HG03354 (cell line): ENCODE measurements around the gene NEK7.

Source experiments
- ATAC-seq: cut with Tn5 transposase; IDR thresholded peaks from one replicate; pipeline ENCODE4 v1.9.1; 2021; ENCODE audit warnings: mild to moderate bottlenecking; ENCODE audit not compliant: unreplicated experiment, poor library complexity, severe bottlenecking

NEK7 gene

GRCh38 chr1:198326232-198326631 is 169.4 kb downstream of the NEK7 start:
- ATAC-seq: no peak

- no peak for ATAC-seq
Measured at GRCh38 chr1:198326915-198327314, 170.1 kb downstream of the NEK7 start.

GRCh38 chr1:198328458-198329032 is 171.7 kb downstream of the NEK7 start:
- peak; percentile 64 for ATAC-seq

- no peak for ATAC-seq
Measured at GRCh38 chr1:198330982-198331615, 174.3 kb downstream of the NEK7 start.

- ATAC-seq: no peak
Measured at GRCh38 chr1:198333744-198334143, 176.9 kb downstream of the NEK7 start.

DNA sequence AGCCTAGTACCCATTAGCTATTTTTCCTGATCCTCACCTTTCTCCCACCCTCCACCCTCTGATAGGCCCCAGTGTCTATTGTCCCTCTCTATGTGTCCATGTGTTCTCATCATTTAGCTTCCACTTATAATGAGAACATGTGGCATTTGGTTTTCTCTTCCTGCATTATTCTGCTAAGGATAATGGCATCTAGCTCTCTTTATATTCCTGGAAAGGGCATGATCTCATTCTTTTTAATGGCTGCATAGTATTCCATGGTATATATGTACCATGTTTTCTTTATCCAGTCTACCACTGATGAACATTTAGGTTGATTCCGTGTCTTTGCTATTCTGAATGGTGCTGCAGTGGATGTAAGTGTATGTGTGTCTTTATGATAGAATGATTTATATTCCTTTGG is 178.9 kb downstream of the NEK7 start:
- ATAC-seq: no peak

DNA sequence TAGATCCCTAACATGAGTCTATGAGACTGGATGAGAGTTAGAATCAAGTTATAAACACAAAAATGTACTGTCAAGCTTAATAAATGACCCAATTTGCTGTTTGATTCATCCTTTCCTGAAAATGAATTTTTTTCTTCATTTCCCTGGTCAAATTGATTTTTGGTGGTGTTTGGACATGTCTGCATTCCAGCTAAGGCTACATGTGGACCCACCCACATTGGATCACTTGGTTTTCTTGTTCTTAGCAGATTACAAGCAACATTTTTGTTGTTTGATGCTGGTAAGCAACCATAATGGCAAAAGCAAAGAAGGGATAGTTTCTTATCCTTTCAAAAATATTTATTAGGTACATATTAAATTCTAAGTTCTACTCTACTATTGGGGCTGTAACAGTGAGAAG is 181.1 kb downstream of the NEK7 start:
- ATAC-seq: no peak

DNA sequence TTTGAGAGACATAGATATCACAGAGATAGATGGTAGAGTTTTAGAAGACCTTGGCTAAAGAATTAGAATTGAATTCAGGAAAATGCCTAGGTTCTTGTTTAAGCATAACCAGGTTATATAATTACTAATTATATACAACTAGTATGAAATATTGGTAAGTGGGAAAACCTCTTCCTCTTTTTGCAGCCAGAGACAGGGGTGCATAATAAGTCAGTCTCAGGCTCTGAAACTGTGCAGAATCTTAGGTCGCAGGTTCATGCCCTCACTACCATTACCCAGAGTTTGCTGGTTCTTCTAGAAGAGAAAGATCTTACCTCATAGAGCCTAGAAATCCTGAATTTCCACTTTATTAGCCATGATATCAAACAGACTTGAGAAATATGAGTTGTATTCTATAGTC is 183.3 kb downstream of the NEK7 start:
- ATAC-seq: no peak

- ATAC-seq: no peak
Measured at GRCh38 chr1:198346178-198346577, 189.4 kb downstream of the NEK7 start.

DNA sequence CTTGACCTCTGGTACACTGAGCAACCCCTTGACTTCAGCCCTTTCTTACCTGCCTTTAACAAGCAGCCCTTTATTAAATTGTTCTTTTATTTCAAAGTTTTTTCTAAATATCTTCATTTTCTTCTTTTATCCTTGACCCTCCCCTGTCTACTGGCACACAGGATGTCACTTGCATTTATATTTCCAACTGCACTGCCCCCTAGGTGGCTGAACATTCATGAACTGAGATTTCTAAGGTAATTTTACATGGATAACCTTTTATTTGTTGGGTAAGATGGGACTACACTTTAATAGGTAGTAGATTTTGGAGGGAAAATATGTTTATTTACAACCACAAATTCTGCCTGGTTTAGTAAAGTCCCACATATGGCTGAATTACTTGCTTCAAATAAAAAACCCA is 193.7 kb downstream of the NEK7 start:
- ATAC-seq: no peak

DNA sequence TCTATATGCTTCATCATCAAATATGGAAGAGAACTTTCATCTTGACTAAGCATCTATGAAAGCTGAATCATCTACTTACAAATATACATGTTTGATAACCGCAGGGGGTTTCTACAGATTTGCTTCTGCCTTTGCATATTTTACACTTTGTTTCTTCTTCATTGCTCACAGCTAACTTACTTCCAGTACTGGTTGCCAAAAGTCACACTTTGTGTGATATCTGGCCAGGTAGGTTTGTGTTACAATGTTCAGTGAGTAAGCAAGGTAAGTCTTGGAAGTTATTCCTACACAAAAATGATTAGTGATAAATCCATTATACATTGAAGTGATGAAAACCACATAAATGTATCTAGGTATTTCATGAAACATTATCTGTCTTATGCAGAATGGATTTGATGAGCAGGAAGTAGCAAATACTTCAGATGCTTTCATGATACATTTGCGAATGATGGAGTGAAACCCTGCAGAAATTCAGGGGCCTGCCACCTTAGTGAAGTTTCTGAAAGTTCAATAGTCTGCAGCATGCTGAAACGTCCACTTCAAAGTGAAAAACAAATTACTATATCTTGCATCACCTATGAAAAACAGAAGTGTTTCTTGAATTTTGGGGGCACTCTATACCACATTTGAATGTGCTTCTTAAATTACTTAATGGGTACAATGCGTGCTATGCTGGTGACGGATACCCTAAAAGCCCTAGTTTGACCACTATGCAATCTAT is 196.3 kb downstream of the NEK7 start:
- ATAC-seq: peak; percentile 95

DNA sequence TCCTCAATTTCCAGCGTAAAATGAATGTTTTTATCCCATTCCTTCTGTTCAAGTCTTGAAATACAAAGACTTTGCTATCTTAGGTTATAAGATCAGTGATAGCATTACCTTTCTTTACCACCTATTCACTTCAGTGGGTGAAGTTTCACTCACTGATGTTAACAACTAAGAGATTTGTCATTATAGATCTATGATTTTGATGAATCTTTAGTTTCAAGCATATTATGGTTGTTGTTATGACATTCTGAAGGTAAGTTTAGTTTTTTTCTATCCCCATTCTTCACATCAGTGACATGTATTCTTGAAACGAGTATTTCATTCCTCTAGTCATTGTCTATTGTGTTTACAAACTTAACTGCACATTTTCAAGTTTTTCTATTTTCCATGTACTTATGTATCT is 201.1 kb downstream of the NEK7 start:
- no peak for ATAC-seq

- no peak for ATAC-seq
Measured at GRCh38 chr1:198359024-198359653, 202.3 kb downstream of the NEK7 start.

GRCh38 chr1:198360208-198360729 is 203.5 kb downstream of the NEK7 start:
- no peak for ATAC-seq

- no peak for ATAC-seq
Measured at GRCh38 chr1:198361237-198361767, 204.5 kb downstream of the NEK7 start.

GRCh38 chr1:198363625-198364151 is 206.9 kb downstream of the NEK7 start:
- no peak for ATAC-seq

DNA sequence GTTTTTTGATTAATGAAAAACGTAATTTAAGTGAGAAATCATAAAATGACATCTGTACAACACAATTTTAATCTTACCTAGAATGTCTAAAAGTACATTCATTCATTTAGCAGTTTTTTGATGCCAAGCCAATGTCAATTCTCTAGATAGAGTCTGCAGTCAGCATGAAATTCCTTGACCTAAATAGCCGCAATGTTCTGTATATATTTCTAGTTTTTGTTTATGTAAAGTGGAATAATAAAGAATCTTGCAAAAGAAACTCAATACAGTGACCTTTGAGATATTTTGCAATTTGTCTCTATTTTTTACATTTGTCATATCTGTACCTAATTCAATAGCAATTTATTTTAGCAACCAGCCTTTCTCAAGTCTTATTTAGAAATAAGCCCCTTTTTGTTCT is 207.7 kb downstream of the NEK7 start:
- ATAC-seq: no peak

- no peak for ATAC-seq
Measured at GRCh38 chr1:198367296-198367695, 210.5 kb downstream of the NEK7 start.

DNA sequence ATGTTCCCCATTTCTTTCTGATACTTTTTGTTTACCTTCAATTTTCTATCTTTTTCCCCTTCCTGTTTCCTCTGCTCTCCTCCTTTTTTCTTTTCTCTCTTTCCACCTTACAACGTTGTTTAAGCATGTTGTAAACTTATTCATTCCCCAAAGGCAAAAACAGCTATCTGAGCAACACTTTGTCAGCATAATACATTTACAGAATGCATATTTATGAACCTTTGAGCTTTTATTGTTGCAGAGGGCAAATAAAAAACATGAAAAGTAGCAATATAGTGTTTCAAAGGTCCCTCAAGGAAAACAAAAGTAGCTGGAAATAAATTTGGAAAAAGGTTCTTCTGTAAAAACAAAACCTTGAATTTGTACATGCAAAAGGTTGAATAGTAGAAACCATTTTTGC is 214.2 kb downstream of the NEK7 start:
- ATAC-seq: no peak
